K562 (cell line): ENCODE results near the gene KIF26A. TPM values are rescaled to one million over a fixed set of nuclear protein-coding genes. Genes with fewer than 3 reads are reported as not detected.

ENCODE experiments used
- ATAC-seq: fragments of 200-7000 bp; cut with Tn5 transposase; 3 replicates; pipeline ENCODE4 v1.9.1; 2020; ENCODE audit warnings: moderate library complexity
- BruUV-seq: library from RNA; stranded (reverse); fragments of 400-500 nt; replicated peaks from 2 replicates; lab custom pipeline; 2021; lab: Mats Ljungman, UMichigan
- CTCF ChIA-PET: fragments of 300-600 bp; formaldehyde crosslinking; extraction: SDS; loops from one replicate; lab custom pipeline; 2021; ENCODE audit warnings: low intra/inter-chr PET ratio; lab: Yijun Ruan, JAX
- POLR2A ChIA-PET: fragments of 300-600, 350-650 bp; sonication (Branson Sonifier 250); formaldehyde crosslinking; extraction: SDS; loops from one replicate; lab custom pipeline; 2021; ENCODE audit warnings: antibody characterized with exemption, inconsistent platforms; lab: Yijun Ruan, JAX
- DNase-seq, 4 experiments: peaks; one replicate each; pipeline versions ENCODE4 v3.0.0 to v3.0.0-alpha.2; 2011 to 2018; ENCODE audit warnings: low spot score in 3 of 4, mixed read lengths in 3 of 4; ENCODE audit errors: extremely low read depth in 1 of 4
- FAIRE-seq: peaks from 2 replicates; lab custom pipeline; 2011; peaks lifted over from hg19 to GRCh38; lab: Jason Lieb, UNC
- H2AFZ ChIP-seq: 2 replicates; pipeline ENCODE4 v1.6.0; 2011; ENCODE audit warnings: low read depth, low read length, control low read depth, inconsistent platforms
- H3K27ac ChIP-seq: fragments of 200-600 bp; 3 replicates; pipeline ENCODE4 v1.8.0; 2011; ENCODE audit warnings: low read depth, mild to moderate bottlenecking, control low read depth, inconsistent platforms, low read length, moderate library complexity, mixed read lengths; ENCODE audit errors: extremely low read depth
- H3K27me3 ChIP-seq, 2 experiments: fragments of 300-600 bp in 1 of 2; 2 replicates in 1 of 2; 3 replicates in 1 of 2; pipeline versions ENCODE4 v1.6.0 to v1.8.0; 2011; ENCODE audit warnings: inconsistent platforms in 2 of 2, low read length in 2 of 2, mild to moderate bottlenecking in 1 of 2, mixed read lengths in 1 of 2, moderate library complexity in 1 of 2; ENCODE audit not compliant: control insufficient read depth in 2 of 2, insufficient read depth in 2 of 2
- H3K36me3 ChIP-seq: fragments of 300-600 bp; 3 replicates; pipeline ENCODE4 v1.8.0; 2011; ENCODE audit warnings: mild to moderate bottlenecking, low read length, inconsistent platforms; ENCODE audit not compliant: control insufficient read depth, insufficient read depth
- H3K4me1 ChIP-seq, 2 experiments: fragments of 200-600 bp in 1 of 2; replicated peaks in 1 of 2; 2 replicates in 1 of 2; 3 replicates in 1 of 2; pipeline versions ENCODE4 v1.5.1 to v1.8.0; 2011; ENCODE audit warnings: inconsistent platforms in 2 of 2, low read length in 2 of 2, mild to moderate bottlenecking in 1 of 2, mixed read lengths in 1 of 2, moderate library complexity in 1 of 2; ENCODE audit not compliant: control insufficient read depth in 2 of 2, insufficient read depth in 2 of 2
- H3K4me2 ChIP-seq: 2 replicates; pipeline ENCODE4 v1.6.1; 2011; ENCODE audit warnings: low read length, control low read depth, inconsistent platforms, mixed read lengths; ENCODE audit not compliant: insufficient read depth
- H3K4me3 ChIP-seq: fragments of 200-600 bp; sonication (generic), shearing (Covaris generic); 2 replicates; pipeline ENCODE4 v1.5.1; 2016; ENCODE audit warnings: control low read depth, inconsistent platforms
- H3K79me2 ChIP-seq: fragments of 200-600 bp; 3 replicates; pipeline ENCODE4 v1.8.0; 2011; ENCODE audit warnings: low read length, inconsistent platforms; ENCODE audit not compliant: control insufficient read depth, insufficient read depth
- H3K9ac ChIP-seq, 2 experiments: 2 replicates each; pipeline versions ENCODE4 v1.6.0 to v1.6.1; 2011; ENCODE audit warnings: low read depth in 2 of 2, low read length in 2 of 2, control low read depth in 1 of 2, inconsistent platforms in 1 of 2, mild to moderate bottlenecking in 1 of 2, mixed read lengths in 1 of 2; ENCODE audit not compliant: insufficient read depth in 1 of 2
- H3K9me1 ChIP-seq: one replicate; pipeline ENCODE4 v1.6.0; 2011; ENCODE audit warnings: inconsistent platforms, mild to moderate bottlenecking, low read length, moderate library complexity; ENCODE audit not compliant: control insufficient read depth, insufficient read depth
- H3K9me3 ChIP-seq: replicated peaks from 2 replicates; pipeline ENCODE4 v1.5.1; 2011; ENCODE audit warnings: low read depth, low read length, inconsistent platforms; ENCODE audit not compliant: control insufficient read depth, insufficient read depth
- H4K20me1 ChIP-seq: replicated peaks from 2 replicates; pipeline ENCODE4 v1.6.1; 2011; ENCODE audit warnings: low read length, inconsistent platforms, mixed read lengths; ENCODE audit not compliant: control insufficient read depth, insufficient read depth
- GABPB1 ChIP-seq: sonication (generic); formaldehyde crosslinking; IDR thresholded peaks from 2 replicates; pipeline ENCODE4 v1.8.0; 2022; ENCODE audit warnings: mild to moderate bottlenecking, missing genetic modification reagents
- NR3C1 ChIP-seq: sonication (generic); formaldehyde crosslinking; IDR thresholded peaks from 2 replicates; pipeline ENCODE4 v1.8.1; 2022; ENCODE audit warnings: missing genetic modification reagents
- RAD21 ChIP-seq, 2 experiments: fragments of 250-450 bp in 1 of 2; fragments of 450-650 bp in 1 of 2; sonication (Bioruptor Pico) in 1 of 2; formaldehyde crosslinking in 1 of 2; IDR thresholded peaks in 1 of 2; conservative IDR thresholded peaks in 1 of 2; 2 replicates each; pipeline versions ENCODE4 v1.4.0 to v1.8.0; 2020 to 2022; ENCODE audit warnings: mild to moderate bottlenecking in 2 of 2, moderate library complexity in 1 of 2
- RBM15 ChIP-seq: fragments of 200-400 bp; formaldehyde crosslinking; IDR thresholded peaks from 2 replicates; pipeline ENCODE4 v1.6.1; 2018; ENCODE audit warnings: mild to moderate bottlenecking, low read length, moderate library complexity; ENCODE audit not compliant: insufficient read depth
- SMC3 ChIP-seq: conservative IDR thresholded peaks from 2 replicates; pipeline ENCODE4 v1.6.1; 2011; ENCODE audit warnings: low read depth, low read length, improper control_type of control experiment; ENCODE audit not compliant: insufficient read depth
- STAG1 ChIP-seq: sonication (generic); formaldehyde crosslinking; IDR thresholded peaks from 2 replicates; pipeline ENCODE4 v1.5.0; 2020; ENCODE audit warnings: missing genetic modification reagents, borderline replicate concordance
- WGBS: fragments of 100-300 bp; shearing (Covaris generic); methylation state at CpG from one replicate; pipeline ENCODE4 v1.1.6; 2016; ENCODE audit warnings: low coverage, mixed read lengths; ENCODE audit not compliant: insufficient coverage; ENCODE audit errors: missing lambda C conversion rate; 5-methylcytosine and 5-hydroxymethylcytosine counted together
- in situ Hi-C: fragments of 300-500 bp; cut with MboI; formaldehyde crosslinking; loops from 4 replicates; pipeline ENCODE4 v1.15.0; 2018; ENCODE audit warnings: inconsistent platforms, mixed read lengths
- intact Hi-C: fragments of 100-400 bp; cut with micrococcal nuclease; formaldehyde crosslinking; loops from 2 replicates; pipeline ENCODE4 v1.14.2; 2022
- polyA plus RNA-seq, 8 experiments: library from polyadenylated mRNA; depleted of rRNA in 4 of 8; stranded (reverse) in 5 of 8; unstranded in 3 of 8; fragments of >200 nt; fragmentation: Nextera tagmentation in 2 of 8; fragmentation: Illumina TruSeq in 1 of 8; extraction: Ambion mirVana in 2 of 8; extraction: Trizol in 1 of 8; gene quantifications; 2 replicates each; pipeline versions ENCODE4 v1.2.1 to v1.2.3, GENCODE V29; 2011 to 2014; ENCODE audit warnings: inconsistent platforms in 1 of 8, missing spikeins in 1 of 8
- total RNA-seq, 7 experiments: library from RNA; depleted of rRNA in 6 of 7; stranded (reverse); fragments of >200 nt in 6 of 7; fragmentation: Illumina TruSeq in 2 of 7; extraction: Trizol in 2 of 7; gene quantifications; 2 replicates each; pipeline versions ENCODE4 v1.2.1 to v1.2.3, GENCODE V29; 2011 to 2021; ENCODE audit warnings: low replicate concordance in 1 of 7
- TF ChIP-seq, protein P1 (sequence below): fragments of 450-650 bp; IDR thresholded peaks from 2 replicates; pipeline ENCODE4 v1.6.1; 2016
- TF ChIP-seq, protein P2 (sequence below): sonication (generic); formaldehyde crosslinking; IDR thresholded peaks from 2 replicates; pipeline ENCODE4 v1.8.0; 2023; ENCODE audit warnings: mild to moderate bottlenecking, missing genetic modification reagents
- TF ChIP-seq, protein P3 (sequence below), 3 experiments: IDR thresholded peaks in 2 of 3; conservative IDR thresholded peaks in 1 of 3; 2 replicates each; pipeline ENCODE4 v1.5.1; 2011 to 2012; ENCODE audit warnings: low read length in 3 of 3, mild to moderate bottlenecking in 3 of 3, control low read depth in 2 of 3, improper control_type of control experiment in 1 of 3, inconsistent platforms in 1 of 3, low read depth in 1 of 3, mixed read lengths in 1 of 3, moderate library complexity in 1 of 3; ENCODE audit not compliant: insufficient read depth in 2 of 3

KIF26A gene
- total and polyA plus RNA-seq, 9 of the 15 experiments (the other 6 are each of a cell fraction or from before 2014, with no cell fraction given) = 0.04 TPM; not detected in 8

DNA sequence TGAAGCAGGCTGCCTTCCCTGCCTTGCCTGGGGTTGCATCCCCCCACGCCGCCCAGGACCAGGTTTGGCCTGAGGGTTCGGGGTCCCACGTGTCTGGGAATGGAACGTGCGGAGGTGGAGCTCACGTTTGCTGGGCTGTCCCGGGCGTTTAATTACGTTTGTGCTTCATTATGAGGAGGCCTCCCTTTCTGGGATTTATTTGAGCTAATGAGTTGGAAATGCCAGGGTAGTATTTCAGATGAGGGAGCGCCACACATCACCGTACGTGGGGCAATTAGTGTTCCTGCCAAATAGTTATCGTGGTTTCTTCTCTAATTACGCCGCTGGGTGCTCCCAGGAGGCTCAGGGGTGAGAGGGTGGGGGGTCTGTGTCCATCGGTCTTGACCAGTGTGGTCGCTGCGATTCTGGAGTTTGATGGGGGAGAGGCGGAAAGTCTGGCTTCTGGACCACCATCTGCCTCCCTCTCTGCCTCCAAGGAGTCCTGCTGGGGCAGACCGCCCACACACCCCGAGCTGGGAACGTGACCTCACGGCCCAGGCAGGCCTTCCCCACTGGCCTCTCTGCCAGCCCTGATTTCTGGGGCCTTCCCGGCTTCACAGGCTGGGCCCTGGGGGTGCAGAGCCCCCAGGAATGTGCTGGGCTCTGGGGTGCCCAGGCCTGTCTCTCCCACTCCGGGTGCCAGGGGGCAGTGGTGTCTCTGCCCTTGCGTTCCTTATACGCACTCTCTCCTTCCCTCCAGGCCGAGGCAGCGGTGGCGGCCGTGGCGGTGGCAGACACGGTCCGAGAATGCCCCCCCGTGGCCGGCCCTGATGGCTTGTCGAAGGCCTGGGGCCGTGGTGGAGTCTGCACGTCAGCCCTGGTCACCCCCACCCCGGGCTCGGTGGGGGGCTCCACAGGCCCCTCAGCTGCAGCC lies 18.9 kb downstream of the KIF26A start:
- Histone ChIP-seq H3K4me3 (no peak overlapping the region), H3K9me1 (no peaks in the 10 kb centered on the region), H4K20me1 (peaks cover 10% of the 10 kb centered on the region), H3K36me3 (no peaks in the 10 kb centered on the region), H3K27me3 (peaks cover 0 to 2% of the 10 kb centered on the region in 2 experiments; a peak in 1 of 5 replicates), H3K27ac (no peak overlapping the region), H2AFZ (no peak overlapping the region), H3K79me2 (no peaks in the 10 kb centered on the region), H3K4me1 (peaks cover 2 to 48% of the 10 kb centered on the region in 2 experiments; a peak in 3 of 5 replicates), H3K9me3 (no peaks in the 10 kb centered on the region), H3K9ac (no peak overlapping the region), H3K4me2 (no peak overlapping the region)
- WGBS = 21% methylated on average over 26 of the region's 42 CpGs
- FAIRE-seq (no peak), ATAC-seq (peak; percentile 60), DNase-seq (peak; percentile 20 to 46 (median 28))
- intact Hi-C loops (no loop called here), in situ Hi-C loops (no loop called here)
- CTCF ChIA-PET = no interaction called here
- POLR2A ChIA-PET = interaction anchor here (1.4 kb wide), 1 partner anchor 12 kb away, joined by 5 read pairs; no protein-coding TSS in a partner anchor
- BruUV-seq = no TSS peak
- TF ChIP-seq, protein P1, sequence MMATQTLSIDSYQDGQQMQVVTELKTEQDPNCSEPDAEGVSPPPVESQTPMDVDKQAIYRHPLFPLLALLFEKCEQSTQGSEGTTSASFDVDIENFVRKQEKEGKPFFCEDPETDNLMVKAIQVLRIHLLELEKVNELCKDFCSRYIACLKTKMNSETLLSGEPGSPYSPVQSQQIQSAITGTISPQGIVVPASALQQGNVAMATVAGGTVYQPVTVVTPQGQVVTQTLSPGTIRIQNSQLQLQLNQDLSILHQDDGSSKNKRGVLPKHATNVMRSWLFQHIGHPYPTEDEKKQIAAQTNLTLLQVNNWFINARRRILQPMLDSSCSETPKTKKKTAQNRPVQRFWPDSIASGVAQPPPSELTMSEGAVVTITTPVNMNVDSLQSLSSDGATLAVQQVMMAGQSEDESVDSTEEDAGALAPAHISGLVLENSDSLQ = no peak
- peak in 1 of 2 experiments; percentile 50; a peak in 2 of 4 replicates for TF ChIP-seq RAD21 (CRISPR knock-in tag; conservative IDR thresholded peaks at IDR 0.05 in 1 of 2, IDR thresholded peaks at IDR 0.05 in 1 of 2)
- TF ChIP-seq, protein P2, sequence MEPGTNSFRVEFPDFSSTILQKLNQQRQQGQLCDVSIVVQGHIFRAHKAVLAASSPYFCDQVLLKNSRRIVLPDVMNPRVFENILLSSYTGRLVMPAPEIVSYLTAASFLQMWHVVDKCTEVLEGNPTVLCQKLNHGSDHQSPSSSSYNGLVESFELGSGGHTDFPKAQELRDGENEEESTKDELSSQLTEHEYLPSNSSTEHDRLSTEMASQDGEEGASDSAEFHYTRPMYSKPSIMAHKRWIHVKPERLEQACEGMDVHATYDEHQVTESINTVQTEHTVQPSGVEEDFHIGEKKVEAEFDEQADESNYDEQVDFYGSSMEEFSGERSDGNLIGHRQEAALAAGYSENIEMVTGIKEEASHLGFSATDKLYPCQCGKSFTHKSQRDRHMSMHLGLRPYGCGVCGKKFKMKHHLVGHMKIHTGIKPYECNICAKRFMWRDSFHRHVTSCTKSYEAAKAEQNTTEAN (CRISPR knock-in tag) = no peak
- TF ChIP-seq SMC3 = 0 out of 2 replicates have a peak, but pooled peaks have one; percentile 7
- TF ChIP-seq RBM15 = no peak
- no peak for TF ChIP-seq GABPB1 (CRISPR knock-in tag)
- TF ChIP-seq, protein P3, sequence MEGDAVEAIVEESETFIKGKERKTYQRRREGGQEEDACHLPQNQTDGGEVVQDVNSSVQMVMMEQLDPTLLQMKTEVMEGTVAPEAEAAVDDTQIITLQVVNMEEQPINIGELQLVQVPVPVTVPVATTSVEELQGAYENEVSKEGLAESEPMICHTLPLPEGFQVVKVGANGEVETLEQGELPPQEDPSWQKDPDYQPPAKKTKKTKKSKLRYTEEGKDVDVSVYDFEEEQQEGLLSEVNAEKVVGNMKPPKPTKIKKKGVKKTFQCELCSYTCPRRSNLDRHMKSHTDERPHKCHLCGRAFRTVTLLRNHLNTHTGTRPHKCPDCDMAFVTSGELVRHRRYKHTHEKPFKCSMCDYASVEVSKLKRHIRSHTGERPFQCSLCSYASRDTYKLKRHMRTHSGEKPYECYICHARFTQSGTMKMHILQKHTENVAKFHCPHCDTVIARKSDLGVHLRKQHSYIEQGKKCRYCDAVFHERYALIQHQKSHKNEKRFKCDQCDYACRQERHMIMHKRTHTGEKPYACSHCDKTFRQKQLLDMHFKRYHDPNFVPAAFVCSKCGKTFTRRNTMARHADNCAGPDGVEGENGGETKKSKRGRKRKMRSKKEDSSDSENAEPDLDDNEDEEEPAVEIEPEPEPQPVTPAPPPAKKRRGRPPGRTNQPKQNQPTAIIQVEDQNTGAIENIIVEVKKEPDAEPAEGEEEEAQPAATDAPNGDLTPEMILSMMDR (IDR thresholded peaks at IDR 0.05 in 2 of 3, conservative IDR thresholded peaks at IDR 0.05 in 1 of 3; ENCODE audit: insufficient read depth in 2 of 3, low read depth in 1 of 3, low read length in 3 of 3) = peak; percentile 36 to 56 (median 40); a peak in 4 of 6 replicates
- TF ChIP-seq NR3C1 = no peak
- TF ChIP-seq STAG1 (CRISPR knock-in tag) = no peak
